ENCODE data around the gene FCF1.
A peak's percentile ranks its signal among the peaks of the same experiment; 100 is the strongest.

Gene FCF1

GRCh38 chr14:74670726-74671411 lies 42.1 kb upstream of the FCF1 start:
- no peak for TF ChIP-seq CTCF (conservative IDR thresholded peaks at IDR 0.05; ENCODE audit: control insufficient read depth, insufficient read depth, low read depth, low read length)
- no peak overlapping the region for H3K4me3 ChIP-seq (ENCODE audit: control insufficient read depth, low read depth, low read length)
- DNase-seq (ENCODE audit: low read depth), result peak; percentile 62

- no peak overlapping the region for H3K4me3 ChIP-seq (ENCODE audit: control insufficient read depth, low read depth, low read length)
- TF ChIP-seq CTCF (conservative IDR thresholded peaks at IDR 0.05; ENCODE audit: control insufficient read depth, insufficient read depth, low read depth, low read length), result no peak
- DNase-seq (ENCODE audit: low read depth), result peak; percentile 75
Measured at GRCh38 chr14:74671789-74672188, 41.2 kb upstream of the FCF1 start.

GRCh38 chr14:74673768-74674167 lies 39.2 kb upstream of the FCF1 start:
- no peak for DNase-seq (ENCODE audit: low read depth)
- no peak overlapping the region for H3K4me3 ChIP-seq (ENCODE audit: control insufficient read depth, low read depth, low read length)
- no peak for TF ChIP-seq CTCF (conservative IDR thresholded peaks at IDR 0.05; ENCODE audit: control insufficient read depth, insufficient read depth, low read depth, low read length)

GRCh38 chr14:74675219-74675618 lies 37.7 kb upstream of the FCF1 start:
- peak; percentile 29 for DNase-seq (ENCODE audit: low read depth)
- no peak for TF ChIP-seq CTCF (conservative IDR thresholded peaks at IDR 0.05; ENCODE audit: control insufficient read depth, insufficient read depth, low read depth, low read length)

GRCh38 chr14:74682169-74682952 lies 30.6 kb upstream of the FCF1 start:
- no peak for TF ChIP-seq CTCF (conservative IDR thresholded peaks at IDR 0.05; ENCODE audit: control insufficient read depth, insufficient read depth, low read depth, low read length)
- DNase-seq (ENCODE audit: low read depth), result no peak
- no peak overlapping the region for H3K4me3 ChIP-seq (ENCODE audit: control insufficient read depth, low read depth, low read length)

More at GRCh38 chr14:74675219-74675618, 37.7 kb upstream of the FCF1 start:
- H3K4me3 ChIP-seq (ENCODE audit: control insufficient read depth, low read depth, low read length), result no peak overlapping the region

- no peak for DNase-seq (ENCODE audit: low read depth)
- no peak for TF ChIP-seq CTCF (conservative IDR thresholded peaks at IDR 0.05; ENCODE audit: control insufficient read depth, insufficient read depth, low read depth, low read length)
- no peak overlapping the region for H3K4me3 ChIP-seq (ENCODE audit: control insufficient read depth, low read depth, low read length)
Measured at GRCh38 chr14:74683406-74683805, 29.5 kb upstream of the FCF1 start.
